Prostate gland (tissue), 2 donors: Measurements from ENCODE around the gene CCL19. TPM values are rescaled to one million over a fixed set of nuclear protein-coding genes. Genes with fewer than 3 reads are reported as not detected.

Experiments used
- DNase-seq: peaks from one replicate; pipeline ENCODE4 v3.0.0-alpha.2; 2019; ENCODE audit warnings: low spot score
- H3K27ac ChIP-seq, 2 donors: fragments of 200-600 bp; sonication (generic); 2 replicates each; pipeline ENCODE4 v1.5.1; 2017 to 2019
- H3K27me3 ChIP-seq: fragments of 200-600 bp; sonication (generic); replicated peaks from 2 replicates; pipeline ENCODE4 v1.5.1; 2019; ENCODE audit not compliant: insufficient read depth
- H3K36me3 ChIP-seq, 2 donors: fragments of 200-600 bp; sonication (generic); 1 replicate in 1 of 2; 2 replicates in 1 of 2; pipeline versions ENCODE4 v1.5.1 to v1.8.1; 2017 to 2019
- H3K4me1 ChIP-seq: fragments of 200-600 bp; sonication (generic); replicated peaks from 2 replicates; pipeline ENCODE4 v1.5.1; 2019
- H3K4me3 ChIP-seq, 2 donors: fragments of 200-600 bp; sonication (generic); 2 replicates each; pipeline ENCODE4 v1.5.1; 2017 to 2019
- H3K9me3 ChIP-seq: fragments of 200-600 bp; sonication (generic); 2 replicates; pipeline ENCODE4 v1.5.1; 2017
- CTCF ChIP-seq, 4 experiments: fragments of 200-600 bp in 2 of 4; fragments of 450-650 bp in 2 of 4; sonication (generic) in 2 of 4; IDR thresholded peaks; 1 replicate in 3 of 4; 2 replicates in 1 of 4; pipeline ENCODE4 v1.5.1; 2016 to 2019; ENCODE audit warnings: antibody characterized with exemption in 4 of 4, mild to moderate bottlenecking in 2 of 4, moderate library complexity in 2 of 4
- POLR2A ChIP-seq: fragments of 450-650 bp; IDR thresholded peaks from one replicate; pipeline ENCODE4 v1.6.1; 2016; ENCODE audit warnings: antibody characterized with exemption, mild to moderate bottlenecking
- POLR2AphosphoS5 ChIP-seq: sonication (generic); formaldehyde crosslinking; IDR thresholded peaks from one replicate; pipeline ENCODE4 v1.6.1; 2017; ENCODE audit warnings: antibody characterized with exemption
- WGBS: methylation state at CpG from one replicate; pipeline ENCODE4 v1.1.5; 2018; 5-methylcytosine and 5-hydroxymethylcytosine counted together
- intact Hi-C: fragments of 100-400 bp; cut with DNase I; formaldehyde crosslinking; loops from one replicate; pipeline ENCODE4 v1.14.2; 2022
- small RNA-seq, 2 donors: library from RNA; depleted of rRNA; stranded (forward); fragments of <200 nt; gene quantifications; one replicate each; pipeline ENCODE3, GENCODE V24; 2016
- total RNA-seq, 2 donors: library from RNA; depleted of rRNA; stranded (reverse); fragments of >200 nt; gene quantifications; one replicate each; pipeline ENCODE4 v1.1.0, GENCODE V29; 2016

The CCL19 gene
- total RNA-seq, 2 donors from 2014 or later: 1.8 TPM; not detected in 1

DNA sequence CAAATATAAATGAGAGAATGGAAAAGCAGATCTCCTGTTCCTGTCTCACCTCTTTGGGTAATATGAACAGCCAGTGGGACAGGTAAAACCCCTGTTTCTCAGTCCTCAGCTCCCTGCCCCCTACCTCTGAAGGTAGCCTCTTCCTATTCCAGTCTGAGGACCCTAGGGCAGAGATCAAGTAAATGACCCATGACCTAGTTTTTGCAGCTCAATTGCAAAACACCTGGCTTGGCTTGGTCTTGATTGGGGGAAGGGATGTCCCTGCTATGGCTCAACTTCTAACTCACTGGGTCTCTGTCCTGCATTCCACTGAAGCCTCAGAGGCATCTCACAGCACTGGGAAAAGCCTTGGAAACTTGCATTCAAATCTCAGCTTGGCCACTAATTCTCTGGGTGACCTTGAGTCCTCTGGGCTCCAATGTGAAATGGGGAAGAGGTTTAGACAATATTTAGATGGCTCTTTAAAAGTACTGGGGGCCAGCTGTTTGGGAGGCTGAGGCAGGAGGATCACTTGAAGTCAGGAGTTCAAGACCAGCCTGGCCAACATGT is 46.2 kb downstream of the CCL19 start:
- peaks cover 3 to 5% of the 10 kb centered on the region in 2 donors for H3K36me3 ChIP-seq
- no peak overlapping the region for H3K27ac ChIP-seq
- TF ChIP-seq CTCF (IDR thresholded peaks at IDR 0.05) (no peak), POLR2A (no peak)
- H3K9me3 ChIP-seq: no peaks in the 10 kb centered on the region
- H3K4me1 ChIP-seq: peaks cover 7% of the 10 kb centered on the region
- H3K4me3 ChIP-seq: no peak overlapping the region
- no peaks in the 10 kb centered on the region for H3K27me3 ChIP-seq
- intact Hi-C loops: no loop called here
- no peak for DNase-seq

GRCh38 chr9:34642679-34643078 is 48.4 kb downstream of the CCL19 start:
- 100% methylated on average over 1 of the region's 1 CpG for WGBS

More at GRCh38 chr9:34642679-34643078, 48.4 kb downstream of the CCL19 start:
- H3K36me3 ChIP-seq: no peaks in the 10 kb centered on the region
- TF ChIP-seq POLR2A (no peak), POLR2AphosphoS5 (no peak), CTCF (IDR thresholded peaks at IDR 0.05) (no peak)
- no peaks in the 10 kb centered on the region for H3K9me3 ChIP-seq
- H3K4me3 ChIP-seq: no peak overlapping the region
- H3K27ac ChIP-seq: no peak overlapping the region
- peaks cover 4% of the 10 kb centered on the region for H3K4me1 ChIP-seq
- DNase-seq: no peak
- intact Hi-C loops: no loop called here
- no peaks in the 10 kb centered on the region for H3K27me3 ChIP-seq

Small RNA genes lying within 50 kb of the gene (small RNA-seq; reads per million reads assigned to genes)
- 0 reads per million in 2 donors for gene CCL27

Other genes with a start within 250 kb of the CCL19 start
- 10 to 100 TPM; 14.4 to 16.5 TPM for gene FAM219A, start 232.7 kb downstream of the CCL19 start, total RNA-seq
- 1 to 10 TPM in 1 of 2 donors, not detected in 1; 5.6 TPM for gene DNAI1, start 232.5 kb downstream of the CCL19 start, total RNA-seq
- 10 to 100 TPM; 20.9 to 28.2 TPM for gene ENHO, start 168.3 kb downstream of the CCL19 start, total RNA-seq
- 10 to 100 TPM in 1 of 2 donors, 1 to 10 TPM in 1; 2.7 to 13.3 TPM for gene CNTFR, start 101.6 kb downstream of the CCL19 start, total RNA-seq
- gene RPP25L, start 79.2 kb downstream of the CCL19 start, total RNA-seq: 10 to 100 TPM; 52.1 to 53.2 TPM
- gene DCTN3, start 70.8 kb downstream of the CCL19 start, total RNA-seq: 100 to 1,000 TPM in 1 of 2 donors, 10 to 100 TPM in 1; 73.8 to 112 TPM
- 1 to 10 TPM in 1 of 2 donors, not detected in 1; 1.1 TPM for gene ARID3C, start 62.2 kb downstream of the CCL19 start, total RNA-seq
- gene SIGMAR1, start 53.5 kb downstream of the CCL19 start, total RNA-seq: 100 to 1,000 TPM; 103 to 142 TPM
- 10 to 100 TPM; 55.2 to 55.9 TPM for gene GALT, start 44.6 kb downstream of the CCL19 start, total RNA-seq
- 10 to 100 TPM; 25.8 to 73.5 TPM for gene IL11RA, start 39.1 kb downstream of the CCL19 start, total RNA-seq
- gene CCL27, start 28.6 kb downstream of the CCL19 start, total RNA-seq: not detected
- gene CCL21, start 18.9 kb upstream of the CCL19 start, total RNA-seq: 10 to 100 TPM in 1 of 2 donors, 1 to 10 TPM in 1; 7.2 to 24.5 TPM